ENCODE measurements around the gene CDK9.

CDK9 gene

DNA sequence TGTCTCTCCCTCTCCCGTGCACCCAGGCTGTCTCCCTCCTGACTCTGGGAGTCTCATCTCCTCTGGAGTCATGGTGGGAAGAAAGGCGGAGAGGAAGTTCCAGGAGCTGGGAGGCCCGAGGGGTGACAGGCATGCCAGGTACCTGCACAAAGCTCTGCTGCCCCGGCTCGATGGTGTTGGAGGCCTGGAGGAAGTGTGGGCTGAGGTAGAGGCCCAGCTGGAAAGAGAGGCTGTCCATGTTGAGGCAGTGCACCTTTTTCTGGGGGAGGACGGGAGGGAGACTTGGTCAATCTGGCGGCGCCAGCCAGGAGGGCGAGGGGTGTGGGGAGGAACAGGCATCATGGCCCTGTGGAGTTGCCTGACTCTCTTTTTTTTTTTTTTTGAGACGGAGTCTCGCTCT lies 32.7 kb downstream of the CDK9 start:
- no peak for DNase-seq (ENCODE audit: low read depth in 1 of 2, low spot score in 1 of 2)
- no peak overlapping the region for H3K27ac ChIP-seq (replicated peaks)
- TF ChIP-seq SPI1 (IDR thresholded peaks at IDR 0.05; ENCODE audit: borderline replicate concordance, low read depth): no peak
- TF ChIP-seq, protein P1, sequence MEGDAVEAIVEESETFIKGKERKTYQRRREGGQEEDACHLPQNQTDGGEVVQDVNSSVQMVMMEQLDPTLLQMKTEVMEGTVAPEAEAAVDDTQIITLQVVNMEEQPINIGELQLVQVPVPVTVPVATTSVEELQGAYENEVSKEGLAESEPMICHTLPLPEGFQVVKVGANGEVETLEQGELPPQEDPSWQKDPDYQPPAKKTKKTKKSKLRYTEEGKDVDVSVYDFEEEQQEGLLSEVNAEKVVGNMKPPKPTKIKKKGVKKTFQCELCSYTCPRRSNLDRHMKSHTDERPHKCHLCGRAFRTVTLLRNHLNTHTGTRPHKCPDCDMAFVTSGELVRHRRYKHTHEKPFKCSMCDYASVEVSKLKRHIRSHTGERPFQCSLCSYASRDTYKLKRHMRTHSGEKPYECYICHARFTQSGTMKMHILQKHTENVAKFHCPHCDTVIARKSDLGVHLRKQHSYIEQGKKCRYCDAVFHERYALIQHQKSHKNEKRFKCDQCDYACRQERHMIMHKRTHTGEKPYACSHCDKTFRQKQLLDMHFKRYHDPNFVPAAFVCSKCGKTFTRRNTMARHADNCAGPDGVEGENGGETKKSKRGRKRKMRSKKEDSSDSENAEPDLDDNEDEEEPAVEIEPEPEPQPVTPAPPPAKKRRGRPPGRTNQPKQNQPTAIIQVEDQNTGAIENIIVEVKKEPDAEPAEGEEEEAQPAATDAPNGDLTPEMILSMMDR (IDR thresholded peaks at IDR 0.05; ENCODE audit: insufficient read depth, low read length): no peak
- TF ChIP-seq POLR2AphosphoS5 (IDR thresholded peaks at IDR 0.05; ENCODE audit: low read depth): no peak
- H3K27me3 ChIP-seq (ENCODE audit: insufficient read depth, poor library complexity, severe bottlenecking): no peaks in the 10 kb centered on the region
- H3K4me3 ChIP-seq (replicated peaks; ENCODE audit: insufficient read depth, low read length): no peak overlapping the region

DNA sequence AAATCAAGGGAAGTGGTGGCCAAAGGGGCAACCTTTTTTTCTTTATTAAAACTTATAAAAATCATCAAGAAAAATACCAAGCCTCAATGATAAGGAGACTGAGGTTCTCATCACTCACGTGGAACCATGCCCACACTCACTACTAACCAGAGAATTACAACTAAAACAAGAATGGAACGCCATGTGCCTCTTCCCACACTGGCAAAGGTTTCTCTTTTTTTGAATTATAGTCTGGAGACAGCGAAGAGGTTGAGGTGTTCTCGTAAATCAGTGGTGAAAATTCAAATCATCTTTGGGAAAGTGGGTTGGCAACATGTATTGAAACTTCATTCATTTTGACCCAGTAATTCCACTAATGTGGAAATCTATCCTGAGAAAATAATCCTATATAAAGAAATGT lies 36.3 kb downstream of the CDK9 start:
- TF ChIP-seq POLR2AphosphoS5 (IDR thresholded peaks at IDR 0.05; ENCODE audit: low read depth): no peak
- TF ChIP-seq, protein P2, sequence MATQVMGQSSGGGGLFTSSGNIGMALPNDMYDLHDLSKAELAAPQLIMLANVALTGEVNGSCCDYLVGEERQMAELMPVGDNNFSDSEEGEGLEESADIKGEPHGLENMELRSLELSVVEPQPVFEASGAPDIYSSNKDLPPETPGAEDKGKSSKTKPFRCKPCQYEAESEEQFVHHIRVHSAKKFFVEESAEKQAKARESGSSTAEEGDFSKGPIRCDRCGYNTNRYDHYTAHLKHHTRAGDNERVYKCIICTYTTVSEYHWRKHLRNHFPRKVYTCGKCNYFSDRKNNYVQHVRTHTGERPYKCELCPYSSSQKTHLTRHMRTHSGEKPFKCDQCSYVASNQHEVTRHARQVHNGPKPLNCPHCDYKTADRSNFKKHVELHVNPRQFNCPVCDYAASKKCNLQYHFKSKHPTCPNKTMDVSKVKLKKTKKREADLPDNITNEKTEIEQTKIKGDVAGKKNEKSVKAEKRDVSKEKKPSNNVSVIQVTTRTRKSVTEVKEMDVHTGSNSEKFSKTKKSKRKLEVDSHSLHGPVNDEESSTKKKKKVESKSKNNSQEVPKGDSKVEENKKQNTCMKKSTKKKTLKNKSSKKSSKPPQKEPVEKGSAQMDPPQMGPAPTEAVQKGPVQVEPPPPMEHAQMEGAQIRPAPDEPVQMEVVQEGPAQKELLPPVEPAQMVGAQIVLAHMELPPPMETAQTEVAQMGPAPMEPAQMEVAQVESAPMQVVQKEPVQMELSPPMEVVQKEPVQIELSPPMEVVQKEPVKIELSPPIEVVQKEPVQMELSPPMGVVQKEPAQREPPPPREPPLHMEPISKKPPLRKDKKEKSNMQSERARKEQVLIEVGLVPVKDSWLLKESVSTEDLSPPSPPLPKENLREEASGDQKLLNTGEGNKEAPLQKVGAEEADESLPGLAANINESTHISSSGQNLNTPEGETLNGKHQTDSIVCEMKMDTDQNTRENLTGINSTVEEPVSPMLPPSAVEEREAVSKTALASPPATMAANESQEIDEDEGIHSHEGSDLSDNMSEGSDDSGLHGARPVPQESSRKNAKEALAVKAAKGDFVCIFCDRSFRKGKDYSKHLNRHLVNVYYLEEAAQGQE (IDR thresholded peaks at IDR 0.05; ENCODE audit: insufficient replicate concordance, low read depth): no peak
- no peak for TF ChIP-seq SPI1 (IDR thresholded peaks at IDR 0.05; ENCODE audit: borderline replicate concordance, low read depth)
- TF ChIP-seq, protein P1 (IDR thresholded peaks at IDR 0.05; ENCODE audit: insufficient read depth, low read length): no peak
- no peak for TF ChIP-seq GABPA (IDR thresholded peaks at IDR 0.05; ENCODE audit: low read depth)
- Histone ChIP-seq H3K27ac (replicated peaks) (no peak overlapping the region), H3K4me3 (replicated peaks; ENCODE audit: insufficient read depth, low read length) (no peak overlapping the region), H3K27me3 (ENCODE audit: insufficient read depth, poor library complexity, severe bottlenecking) (no peaks in the 10 kb centered on the region)
- DNase-seq (ENCODE audit: low read depth in 1 of 2, low spot score in 1 of 2): no peak

DNA sequence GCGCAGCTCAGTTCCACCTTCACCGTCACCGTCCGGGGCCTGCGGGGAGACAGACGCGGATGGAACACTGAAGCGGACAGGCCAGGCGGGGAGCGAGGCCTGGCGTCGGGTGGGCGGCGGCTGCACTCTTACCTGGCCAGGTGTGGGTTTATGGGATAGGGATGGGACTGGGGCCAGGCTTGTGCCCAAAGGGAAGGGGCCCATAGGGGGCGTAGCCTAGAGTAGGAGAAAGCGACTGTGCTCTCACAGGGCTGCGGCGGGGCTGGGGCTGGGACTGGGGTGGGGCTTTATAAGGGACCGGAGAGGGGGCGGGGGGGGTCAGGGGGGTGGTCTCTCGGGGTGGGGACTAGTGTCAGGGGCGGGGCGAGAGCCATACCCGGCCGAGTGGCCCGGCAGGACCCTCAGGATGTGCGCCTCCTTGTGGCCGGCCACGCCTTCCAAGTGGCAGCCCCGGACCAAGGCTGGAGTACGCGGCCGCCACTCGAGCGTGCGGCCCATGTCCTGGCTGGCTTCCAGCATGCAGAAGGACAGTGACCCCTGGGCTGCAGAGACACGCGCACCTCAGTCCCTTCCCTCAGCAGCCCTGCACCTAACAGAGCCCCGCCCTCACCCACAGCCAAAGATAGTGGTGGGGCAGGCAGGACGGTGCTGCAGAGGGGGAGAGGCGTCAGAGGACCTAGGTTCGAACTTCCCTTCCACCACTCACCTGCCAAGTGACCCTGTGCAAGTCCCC lies 39.7 kb downstream of the CDK9 start:
- H3K4me3 ChIP-seq (replicated peaks; ENCODE audit: insufficient read depth, low read length): no peak overlapping the region

DNA sequence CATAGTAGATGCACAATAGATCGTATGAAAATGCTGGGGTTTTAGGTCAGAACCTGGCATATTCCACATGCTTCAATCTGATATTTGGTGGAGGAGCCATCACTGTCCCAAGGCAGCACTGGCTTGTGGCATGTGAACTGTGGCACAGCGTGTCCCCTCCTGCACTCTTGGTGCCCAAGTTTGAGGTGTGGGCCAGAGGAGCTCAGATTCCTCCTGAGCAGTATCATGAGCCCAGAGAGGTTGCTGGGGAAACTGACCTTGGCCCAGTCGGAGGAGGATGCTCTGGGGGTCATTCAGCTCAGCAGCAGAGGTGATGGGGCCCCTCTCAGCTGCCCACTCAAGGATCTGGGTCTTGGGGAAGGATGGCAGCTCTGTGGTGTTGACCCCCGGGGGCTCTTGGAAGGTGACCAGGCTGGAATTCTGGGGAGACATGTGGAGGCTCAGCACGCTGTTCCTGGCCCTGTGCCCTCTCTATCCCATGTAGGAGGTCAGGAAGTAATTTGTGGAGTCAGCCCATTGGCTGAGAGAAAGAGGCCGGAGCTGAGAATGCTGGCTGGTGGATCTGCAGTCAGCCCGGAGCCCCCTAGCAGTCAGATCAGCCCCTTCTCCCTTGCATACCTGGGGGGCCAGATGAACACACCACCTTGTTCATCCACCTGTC lies 40.5 kb downstream of the CDK9 start:
- TF ChIP-seq, protein P1 (IDR thresholded peaks at IDR 0.05; ENCODE audit: insufficient read depth, low read length): no peak
- no peak for TF ChIP-seq POLR2AphosphoS5 (IDR thresholded peaks at IDR 0.05; ENCODE audit: low read depth)
- TF ChIP-seq GABPA (IDR thresholded peaks at IDR 0.05; ENCODE audit: low read depth): no peak
- TF ChIP-seq, protein P2 (IDR thresholded peaks at IDR 0.05; ENCODE audit: insufficient replicate concordance, low read depth): no peak
- no peak for TF ChIP-seq SPI1 (IDR thresholded peaks at IDR 0.05; ENCODE audit: borderline replicate concordance, low read depth)
- DNase-seq (ENCODE audit: low read depth in 1 of 2, low spot score in 1 of 2): no peak
- no peak overlapping the region for H3K27ac ChIP-seq (replicated peaks)
- no peak overlapping the region for H3K4me3 ChIP-seq (replicated peaks; ENCODE audit: insufficient read depth, low read length)
- no peaks in the 10 kb centered on the region for H3K27me3 ChIP-seq (ENCODE audit: insufficient read depth, poor library complexity, severe bottlenecking)

More for the DNA sequence above, 39.7 kb downstream of the CDK9 start:
- TF ChIP-seq, protein P2 (IDR thresholded peaks at IDR 0.05; ENCODE audit: insufficient replicate concordance, low read depth): no peak
- no peak for TF ChIP-seq POLR2AphosphoS5 (IDR thresholded peaks at IDR 0.05; ENCODE audit: low read depth)
- no peak for TF ChIP-seq GABPA (IDR thresholded peaks at IDR 0.05; ENCODE audit: low read depth)
- no peak for DNase-seq (ENCODE audit: low read depth in 1 of 2, low spot score in 1 of 2)
- Histone ChIP-seq H3K27ac (replicated peaks) (no peak overlapping the region), H3K27me3 (ENCODE audit: insufficient read depth, poor library complexity, severe bottlenecking) (no peaks in the 10 kb centered on the region)

Data from HL-60 (cell line).